Right atrium auricular region (tissue), 2 donors: Measurements from ENCODE around the gene NLK. TPM values are rescaled to one million over a fixed set of nuclear protein-coding genes. Genes with fewer than 3 reads are reported as not detected.

ENCODE experiments used
- DNase-seq: peaks from one replicate; pipeline ENCODE4 v3.0.0-alpha.2; 2019; ENCODE audit warnings: low spot score
- H3K27ac ChIP-seq, 2 donors: fragments of 200-600 bp; sonication (generic); 1 replicate in 1 of 2; 2 replicates in 1 of 2; pipeline ENCODE4 v1.5.1; 2016 to 2019
- H3K27me3 ChIP-seq, 2 donors: fragments of 200-600 bp; sonication (generic); one replicate each; pipeline versions ENCODE4 v1.5.1 to v1.6.0; 2017 to 2019
- H3K36me3 ChIP-seq: fragments of 200-600 bp; sonication (generic); one replicate; pipeline ENCODE4 v1.5.1; 2016
- H3K4me1 ChIP-seq, 2 donors: fragments of 200-600 bp; sonication (generic); one replicate each; pipeline versions ENCODE4 v1.5.1 to v1.6.0; 2017 to 2019
- H3K4me3 ChIP-seq, 2 donors: fragments of 200-600 bp; sonication (generic); 1 replicate in 1 of 2; 2 replicates in 1 of 2; pipeline ENCODE4 v1.5.1; 2017 to 2019; ENCODE audit warnings: mild to moderate bottlenecking in 1 of 2, moderate library complexity in 1 of 2
- H3K9me3 ChIP-seq, 2 donors: fragments of 200-600 bp; sonication (generic); one replicate each; pipeline ENCODE4 v1.5.1; 2019
- total RNA-seq, 2 donors: library from RNA; depleted of rRNA; stranded (reverse); fragments of >200 nt; gene quantifications; one replicate each; pipeline ENCODE4 v1.1.0, GENCODE V29; 2016
- TF ChIP-seq, protein P1 (sequence below), 2 donors: fragments of 200-600 bp; sonication (generic); IDR thresholded peaks; one replicate each; pipeline ENCODE4 v1.5.1; 2019; ENCODE audit warnings: antibody characterized with exemption in 2 of 2

NLK gene
- total RNA-seq, 2 donors from 2014 or later, result 17.9 to 19.4 TPM

GRCh38 chr17:28170771-28171170, 128.3 kb downstream of the NLK start:
- Histone ChIP-seq H3K27me3 (no peaks in the 10 kb centered on the region), H3K9me3 (no peaks in the 10 kb centered on the region), H3K4me1 (peaks cover 0 to 5% of the 10 kb centered on the region in 2 donors), H3K4me3 (no peak overlapping the region), H3K27ac (no peak overlapping the region), H3K36me3 (peaks cover 32% of the 10 kb centered on the region)
- DNase-seq, result no peak
- TF ChIP-seq, protein P1, sequence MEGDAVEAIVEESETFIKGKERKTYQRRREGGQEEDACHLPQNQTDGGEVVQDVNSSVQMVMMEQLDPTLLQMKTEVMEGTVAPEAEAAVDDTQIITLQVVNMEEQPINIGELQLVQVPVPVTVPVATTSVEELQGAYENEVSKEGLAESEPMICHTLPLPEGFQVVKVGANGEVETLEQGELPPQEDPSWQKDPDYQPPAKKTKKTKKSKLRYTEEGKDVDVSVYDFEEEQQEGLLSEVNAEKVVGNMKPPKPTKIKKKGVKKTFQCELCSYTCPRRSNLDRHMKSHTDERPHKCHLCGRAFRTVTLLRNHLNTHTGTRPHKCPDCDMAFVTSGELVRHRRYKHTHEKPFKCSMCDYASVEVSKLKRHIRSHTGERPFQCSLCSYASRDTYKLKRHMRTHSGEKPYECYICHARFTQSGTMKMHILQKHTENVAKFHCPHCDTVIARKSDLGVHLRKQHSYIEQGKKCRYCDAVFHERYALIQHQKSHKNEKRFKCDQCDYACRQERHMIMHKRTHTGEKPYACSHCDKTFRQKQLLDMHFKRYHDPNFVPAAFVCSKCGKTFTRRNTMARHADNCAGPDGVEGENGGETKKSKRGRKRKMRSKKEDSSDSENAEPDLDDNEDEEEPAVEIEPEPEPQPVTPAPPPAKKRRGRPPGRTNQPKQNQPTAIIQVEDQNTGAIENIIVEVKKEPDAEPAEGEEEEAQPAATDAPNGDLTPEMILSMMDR (IDR thresholded peaks at IDR 0.05), result no peak

- Histone ChIP-seq H3K9me3 (no peaks in the 10 kb centered on the region), H3K36me3 (peaks cover 36% of the 10 kb centered on the region), H3K27ac (no peak overlapping the region), H3K27me3 (no peaks in the 10 kb centered on the region), H3K4me3 (no peak overlapping the region), H3K4me1 (peaks cover 0 to 5% of the 10 kb centered on the region in 2 donors)
- DNase-seq, result no peak
- TF ChIP-seq, protein P1 (IDR thresholded peaks at IDR 0.05), result no peak
These were observed 130.6 kb downstream of the NLK start for GRCh38 chr17:28173031-28173561.

DNA sequence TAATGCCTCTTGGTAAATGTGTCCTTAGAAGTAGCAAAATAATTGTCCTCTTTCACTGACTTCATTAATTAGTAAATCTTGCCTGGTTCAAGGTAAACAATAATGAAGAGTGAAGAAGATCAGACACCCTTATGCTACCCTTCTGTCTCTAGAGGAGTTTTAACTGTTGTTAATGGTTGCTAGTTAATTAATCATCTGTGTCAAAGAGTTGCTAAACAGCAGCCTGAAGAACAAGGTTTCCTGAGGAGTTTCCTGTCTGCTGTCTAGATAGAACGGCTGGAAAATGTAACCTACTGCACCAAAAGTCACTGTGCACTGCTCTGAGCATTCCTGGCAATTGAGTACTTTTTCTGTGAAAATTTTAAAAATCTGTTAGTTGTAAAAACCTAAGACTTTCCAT, 131.3 kb downstream of the NLK start:
- Histone ChIP-seq H3K4me1 (peaks cover 0 to 5% of the 10 kb centered on the region in 2 donors), H3K9me3 (no peaks in the 10 kb centered on the region), H3K27me3 (no peaks in the 10 kb centered on the region), H3K4me3 (no peak overlapping the region), H3K27ac (no peak overlapping the region), H3K36me3 (peaks cover 31% of the 10 kb centered on the region)
- TF ChIP-seq, protein P1 (IDR thresholded peaks at IDR 0.05), result no peak
- no peak for DNase-seq

- peaks cover 28% of the 10 kb centered on the region for H3K36me3 ChIP-seq
- no peak overlapping the region for H3K4me3 ChIP-seq
- no peak for DNase-seq
- H3K27ac ChIP-seq, result no peak overlapping the region
- TF ChIP-seq, protein P1 (IDR thresholded peaks at IDR 0.05), result no peak
- H3K27me3 ChIP-seq, result no peaks in the 10 kb centered on the region
- peaks cover 0 to 5% of the 10 kb centered on the region in 2 donors for H3K4me1 ChIP-seq
- no peaks in the 10 kb centered on the region for H3K9me3 ChIP-seq
These were observed 132.0 kb downstream of the NLK start for GRCh38 chr17:28174352-28175046.

- Histone ChIP-seq H3K36me3 (peaks cover 21% of the 10 kb centered on the region), H3K4me3 (no peak overlapping the region), H3K27ac (no peak overlapping the region), H3K9me3 (no peaks in the 10 kb centered on the region), H3K4me1 (peaks cover 0 to 5% of the 10 kb centered on the region in 2 donors), H3K27me3 (no peaks in the 10 kb centered on the region)
- DNase-seq, result no peak
- TF ChIP-seq, protein P1 (IDR thresholded peaks at IDR 0.05), result no peak
These were observed 134.9 kb downstream of the NLK start for GRCh38 chr17:28177351-28177750.
